IMR-90 (cell line): ENCODE results near the gene CMBL. TPM values are rescaled to one million over a fixed set of nuclear protein-coding genes. Genes with fewer than 3 reads are reported as not detected.
A peak's percentile ranks its signal among the peaks of the same experiment; 100 is the strongest.

Source experiments
- ATAC-seq: fragments of 200-7000 bp; cut with Tn5 transposase; 2 replicates; pipeline ENCODE4 v1.9.1; 2020; ENCODE audit warnings: low read depth, mild to moderate bottlenecking, moderate library complexity
- BruUV-seq: library from RNA; stranded (reverse); fragments of 400-500 nt; replicated peaks from 2 replicates; lab custom pipeline; 2021; lab: Mats Ljungman, UMichigan
- CTCF ChIA-PET: fragments of 300-600 bp; formaldehyde crosslinking; extraction: SDS; loops from one replicate; lab custom pipeline; 2021; ENCODE audit warnings: antibody characterized with exemption; lab: Yijun Ruan, JAX
- POLR2A ChIA-PET: fragments of 300-600 bp; sonication (Branson Sonifier 250); formaldehyde crosslinking; loops from one replicate; lab custom pipeline; 2022; ENCODE audit warnings: antibody characterized with exemption; ENCODE audit not compliant: unreplicated experiment; lab: Charles Lee
- DNase-seq: peaks from one replicate; pipeline ENCODE4 v3.0.0; 2013
- H2AFZ ChIP-seq: replicated peaks from 2 replicates; pipeline ENCODE3; 2013; ENCODE audit warnings: low read length, mild to moderate bottlenecking; ENCODE audit not compliant: poor library complexity
- H2AK5ac ChIP-seq: 2 replicates; pipeline ENCODE4 v1.6.1; 2013; ENCODE audit warnings: low read depth, low read length, inconsistent platforms
- H2AK9ac ChIP-seq: replicated peaks from 2 replicates; pipeline ENCODE3; 2013; ENCODE audit warnings: mild to moderate bottlenecking, low read depth, low read length, moderate library complexity; ENCODE audit not compliant: poor library complexity
- H2BK120ac ChIP-seq: 2 replicates; pipeline ENCODE4 v1.6.1; 2013; ENCODE audit warnings: low read depth, low read length, inconsistent platforms
- H2BK15ac ChIP-seq: 3 replicates; pipeline ENCODE4 v1.6.1; 2013; ENCODE audit warnings: low read depth, low read length, inconsistent platforms
- H2BK20ac ChIP-seq: 2 replicates; pipeline ENCODE4 v1.6.1; 2013; ENCODE audit warnings: low read depth, mild to moderate bottlenecking, inconsistent platforms, low read length, moderate library complexity
- H2BK5ac ChIP-seq: 2 replicates; pipeline ENCODE4 v1.6.1; 2013; ENCODE audit warnings: mild to moderate bottlenecking, low read depth, low read length, inconsistent platforms; ENCODE audit not compliant: poor library complexity, severe bottlenecking
- H3K14ac ChIP-seq: replicated peaks from 2 replicates; pipeline ENCODE4 v1.6.1; 2013; ENCODE audit warnings: low read depth, low read length, inconsistent platforms
- H3K18ac ChIP-seq: 2 replicates; pipeline ENCODE4 v1.6.1; 2013; ENCODE audit warnings: low read depth, low read length, control low read depth
- H3K23ac ChIP-seq: 2 replicates; pipeline ENCODE4 v1.6.1; 2013; ENCODE audit warnings: low read depth, low read length, inconsistent platforms
- H3K27ac ChIP-seq: 2 replicates; pipeline ENCODE4 v1.5.1; 2013; ENCODE audit warnings: mild to moderate bottlenecking, control low read depth, low read length; ENCODE audit not compliant: insufficient read depth
- H3K27me3 ChIP-seq: 2 replicates; pipeline ENCODE4 v1.6.1; 2013; ENCODE audit warnings: low read length; ENCODE audit not compliant: control insufficient read depth, insufficient read depth
- H3K36me3 ChIP-seq: 2 replicates; pipeline ENCODE4 v1.6.1; 2013; ENCODE audit warnings: low read length, mixed read lengths; ENCODE audit not compliant: control insufficient read depth, insufficient read depth
- H3K4ac ChIP-seq: 2 replicates; pipeline ENCODE4 v1.6.1; 2013; ENCODE audit warnings: low read depth, low read length, inconsistent platforms
- H3K4me1 ChIP-seq: 2 replicates; pipeline ENCODE4 v1.6.1; 2013; ENCODE audit warnings: low read length, mixed read lengths; ENCODE audit not compliant: control insufficient read depth, insufficient read depth
- H3K4me2 ChIP-seq: 2 replicates; pipeline ENCODE4 v1.6.1; 2013; ENCODE audit warnings: low read depth, mild to moderate bottlenecking, control low read depth, low read length, moderate library complexity
- H3K4me3 ChIP-seq: 2 replicates; pipeline ENCODE4 v1.5.1; 2013; ENCODE audit warnings: low read depth, mild to moderate bottlenecking, control low read depth, low read length, moderate library complexity; ENCODE audit not compliant: insufficient read depth
- H3K56ac ChIP-seq: 2 replicates; pipeline ENCODE4 v1.6.1; 2013; ENCODE audit warnings: low read length, inconsistent platforms; ENCODE audit not compliant: insufficient read depth; ENCODE audit errors: extremely low read depth
- H3K79me1 ChIP-seq, 2 experiments: 2 replicates each; pipeline ENCODE4 v1.6.1; 2013; ENCODE audit warnings: low read length in 2 of 2, inconsistent platforms in 1 of 2, low read depth in 1 of 2
- H3K9ac ChIP-seq: 2 replicates; pipeline ENCODE4 v1.6.1; 2013; ENCODE audit warnings: low read depth, low read length, control low read depth
- H3K9me1 ChIP-seq: 2 replicates; pipeline ENCODE4 v1.6.1; 2013; ENCODE audit warnings: low read length, inconsistent platforms; ENCODE audit not compliant: insufficient read depth
- H3K9me3 ChIP-seq: 2 replicates; pipeline ENCODE4 v1.6.1; 2013; ENCODE audit warnings: low read length; ENCODE audit not compliant: control insufficient read depth, insufficient read depth
- H4K20me1 ChIP-seq: 2 replicates; pipeline ENCODE4 v1.6.1; 2013; ENCODE audit warnings: low read length, inconsistent platforms; ENCODE audit not compliant: insufficient read depth
- H4K5ac ChIP-seq: 2 replicates; pipeline ENCODE4 v1.6.1; 2013; ENCODE audit warnings: mild to moderate bottlenecking, low read depth, low read length, control low read depth
- H4K8ac ChIP-seq, 2 experiments: 2 replicates each; pipeline ENCODE4 v1.6.1; 2013; ENCODE audit warnings: low read depth in 2 of 2, low read length in 2 of 2, control low read depth in 1 of 2, inconsistent platforms in 1 of 2
- H4K91ac ChIP-seq: 2 replicates; pipeline ENCODE4 v1.6.1; 2013; ENCODE audit warnings: low read depth, low read length, inconsistent platforms; ENCODE audit not compliant: insufficient read depth
- BHLHE40 ChIP-seq: fragments of 150-350 bp; IDR thresholded peaks from 2 replicates; pipeline ENCODE4 v1.6.1; 2016; ENCODE audit warnings: mild to moderate bottlenecking, low read depth, low read length
- CHD1 ChIP-seq: IDR thresholded peaks from 2 replicates; pipeline ENCODE4 v1.6.1; 2012; ENCODE audit warnings: low read depth, low read length, improper control_type of control experiment
- CTCF ChIP-seq: conservative IDR thresholded peaks from 2 replicates; pipeline ENCODE4 v1.5.1; 2012; ENCODE audit warnings: mild to moderate bottlenecking, low read depth, low read length, improper control_type of control experiment
- FOS ChIP-seq: fragments of 150-350 bp; IDR thresholded peaks from 2 replicates; pipeline ENCODE4 v1.6.1; 2016; ENCODE audit warnings: low read depth, low read length
- MAFK ChIP-seq: IDR thresholded peaks from 2 replicates; pipeline ENCODE4 v1.6.1; 2012; ENCODE audit warnings: low read depth, low read length, improper control_type of control experiment
- MAZ ChIP-seq: IDR thresholded peaks from 2 replicates; pipeline ENCODE4 v1.6.1; 2012; ENCODE audit warnings: low read depth, mild to moderate bottlenecking, low read length, improper control_type of control experiment, moderate library complexity, borderline replicate concordance
- MXI1 ChIP-seq: IDR thresholded peaks from 2 replicates; pipeline ENCODE4 v1.6.1; 2012; ENCODE audit warnings: low read depth, mild to moderate bottlenecking, low read length, moderate library complexity, borderline replicate concordance
- POLR2A ChIP-seq: IDR thresholded peaks from 2 replicates; pipeline ENCODE4 v1.6.1; 2012; ENCODE audit warnings: mild to moderate bottlenecking, low read depth, low read length
- RAD21 ChIP-seq: IDR thresholded peaks from 2 replicates; pipeline ENCODE4 v1.6.1; 2012; ENCODE audit warnings: low read length, improper control_type of control experiment
- RCOR1 ChIP-seq: IDR thresholded peaks from 2 replicates; pipeline ENCODE4 v1.6.1; 2012; ENCODE audit warnings: mild to moderate bottlenecking, low read length, improper control_type of control experiment; ENCODE audit not compliant: insufficient replicate concordance
- RFX5 ChIP-seq: IDR thresholded peaks from 2 replicates; pipeline ENCODE4 v1.8.0; 2012; ENCODE audit warnings: low read depth, mild to moderate bottlenecking, low read length, moderate library complexity
- SMC3 ChIP-seq: fragments of 150-350 bp; IDR thresholded peaks from 2 replicates; pipeline ENCODE4 v1.6.1; 2016; ENCODE audit warnings: low read depth, mild to moderate bottlenecking, antibody characterized with exemption, low read length, moderate library complexity
- WGBS, 2 experiments: methylation state at CpG; one replicate each; pipeline versions ENCODE4 v1.1.5 to v1.1.7; 2013; ENCODE audit warnings: missing lambda C conversion rate in 2 of 2; ENCODE audit not compliant: insufficient read length in 1 of 2; ENCODE audit errors: extremely low coverage in 2 of 2; 5-methylcytosine and 5-hydroxymethylcytosine counted together
- dilution Hi-C: fragments of 300-500 bp; cut with HindIII; formaldehyde crosslinking; loops from one replicate; pipeline ENCODE4 v1.14.3; 2018; ENCODE audit warnings: low sequenced_read_pairs; ENCODE audit not compliant: unreplicated experiment
- in situ Hi-C: fragments of 300-500 bp; cut with MboI; formaldehyde crosslinking; loops from 3 replicates; pipeline ENCODE4 v1.14.3; 2019; ENCODE audit warnings: low sequenced_read_pairs, inconsistent platforms, mixed read lengths
- intact Hi-C: fragments of 100-400 bp; cut with micrococcal nuclease; formaldehyde crosslinking; loops from 2 replicates; pipeline ENCODE4 v1.10.0; 2022
- polyA plus RNA-seq, 3 experiments: library from polyadenylated mRNA; depleted of rRNA; stranded (reverse); fragments of >200 nt; gene quantifications; 2 replicates each; pipeline ENCODE4 v1.2.3, GENCODE V29; 2012; ENCODE audit warnings: low replicate concordance in 1 of 3
- total RNA-seq: library from RNA; depleted of rRNA; stranded (reverse); fragments of >200 nt; gene quantifications from 2 replicates; pipeline ENCODE4 v1.2.3, GENCODE V29; 2012
- TF ChIP-seq, protein P1 (sequence below): fragments of 150-350 bp; IDR thresholded peaks from 2 replicates; pipeline ENCODE4 v1.6.1; 2017; ENCODE audit warnings: mild to moderate bottlenecking, antibody characterized with exemption, low read length, low read depth
- TF ChIP-seq, protein P2 (sequence below): fragments of 150-350 bp; IDR thresholded peaks from 2 replicates; pipeline ENCODE4 v1.6.1; 2016; ENCODE audit warnings: low read depth, mild to moderate bottlenecking, low read length, moderate library complexity, borderline replicate concordance

Gene CMBL
- total and polyA plus RNA-seq, 2 of the 4 experiments (the other 2 are of a cell fraction), result 5.0 to 26.3 TPM

GRCh38 chr5:10254686-10255085 is 53.0 kb downstream of the CMBL start:
- H3K18ac ChIP-seq, result no peak overlapping the region
- H4K20me1 ChIP-seq, result peaks cover 52% of the 10 kb centered on the region

More at GRCh38 chr5:10254686-10255085, 53.0 kb downstream of the CMBL start:
- H2AFZ ChIP-seq, result no peak overlapping the region
- ChIA-PET CTCF (interaction anchor here (0.5 kb wide), 1 partner anchor 169 kb away, joined by 3 read pairs; no protein-coding TSS in a partner anchor), POLR2A (no interaction called here)
- peaks cover 5% of the 10 kb centered on the region for H3K4me1 ChIP-seq
- no peak for TF ChIP-seq RAD21
- TF ChIP-seq MAFK, result no peak
- TF ChIP-seq, protein P1, sequence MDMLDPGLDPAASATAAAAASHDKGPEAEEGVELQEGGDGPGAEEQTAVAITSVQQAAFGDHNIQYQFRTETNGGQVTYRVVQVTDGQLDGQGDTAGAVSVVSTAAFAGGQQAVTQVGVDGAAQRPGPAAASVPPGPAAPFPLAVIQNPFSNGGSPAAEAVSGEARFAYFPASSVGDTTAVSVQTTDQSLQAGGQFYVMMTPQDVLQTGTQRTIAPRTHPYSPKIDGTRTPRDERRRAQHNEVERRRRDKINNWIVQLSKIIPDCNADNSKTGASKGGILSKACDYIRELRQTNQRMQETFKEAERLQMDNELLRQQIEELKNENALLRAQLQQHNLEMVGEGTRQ, result no peak
- TF ChIP-seq RCOR1, result no peak
- no peak for TF ChIP-seq SMC3
- TF ChIP-seq, protein P2, sequence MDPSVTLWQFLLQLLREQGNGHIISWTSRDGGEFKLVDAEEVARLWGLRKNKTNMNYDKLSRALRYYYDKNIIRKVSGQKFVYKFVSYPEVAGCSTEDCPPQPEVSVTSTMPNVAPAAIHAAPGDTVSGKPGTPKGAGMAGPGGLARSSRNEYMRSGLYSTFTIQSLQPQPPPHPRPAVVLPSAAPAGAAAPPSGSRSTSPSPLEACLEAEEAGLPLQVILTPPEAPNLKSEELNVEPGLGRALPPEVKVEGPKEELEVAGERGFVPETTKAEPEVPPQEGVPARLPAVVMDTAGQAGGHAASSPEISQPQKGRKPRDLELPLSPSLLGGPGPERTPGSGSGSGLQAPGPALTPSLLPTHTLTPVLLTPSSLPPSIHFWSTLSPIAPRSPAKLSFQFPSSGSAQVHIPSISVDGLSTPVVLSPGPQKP, result no peak
- TF ChIP-seq CHD1, result no peak
- TF ChIP-seq FOS, result no peak
- no peak for TF ChIP-seq RFX5
- TF ChIP-seq MAZ, result no peak
- no peak for TF ChIP-seq CTCF
- TF ChIP-seq BHLHE40, result no peak
- no peak for TF ChIP-seq POLR2A
- TF ChIP-seq MXI1, result no peak
- H3K27me3 ChIP-seq, result no peaks in the 10 kb centered on the region
- no peaks in the 10 kb centered on the region for H3K9me3 ChIP-seq
- DNase-seq (no peak), ATAC-seq (no peak)
- no peak overlapping the region for H3K56ac ChIP-seq
- dilution Hi-C loops (no loop called here), intact Hi-C loops (no loop called here), in situ Hi-C loops (no loop called here)
- no peak overlapping the region for H2BK5ac ChIP-seq
- H3K4me2 ChIP-seq, result no peak overlapping the region
- H3K27ac ChIP-seq, result no peak overlapping the region
- H3K9ac ChIP-seq, result no peak overlapping the region
- peaks cover 32% of the 10 kb centered on the region for H3K36me3 ChIP-seq
- H3K4me3 ChIP-seq, result no peak overlapping the region
- H3K14ac ChIP-seq, result no peak overlapping the region
- no peak overlapping the region for H4K91ac ChIP-seq
- H4K5ac ChIP-seq, result no peak overlapping the region
- 0 out of 2 replicates have a peak overlapping the region, but pooled peaks have one; percentile 21 for H3K23ac ChIP-seq
- no peak overlapping the region for H4K8ac ChIP-seq
- no peak overlapping the region for H2AK5ac ChIP-seq
- no CpG with 5 or more reads among the region's 2 CpGs for WGBS, 2 experiments
- H2BK20ac ChIP-seq, result no peak overlapping the region
- H2BK15ac ChIP-seq, result no peak overlapping the region
- H3K79me1 ChIP-seq, result peaks cover 33 to 62% of the 10 kb centered on the region in 2 experiments
- H2AK9ac ChIP-seq, result no peak overlapping the region
- BruUV-seq, result no TSS peak
- no peak overlapping the region for H3K4ac ChIP-seq
- no peak overlapping the region for H2BK120ac ChIP-seq
- H3K9me1 ChIP-seq, result peaks cover 12% of the 10 kb centered on the region; the same call in 1 of the 2 replicates
